Heart left ventricle (tissue), 13 donors: ENCODE results near the gene RIC8A.
A peak's percentile ranks its signal among the peaks of the same experiment; 100 is the strongest.

Experiments used
- CTCF ChIP-seq, 12 donors: fragments of 200-600 bp; sonication (generic) in 4 of 12; IDR thresholded peaks; one replicate each; pipeline versions ENCODE4 v1.5.0 to v1.8.0; 2018 to 2022; ENCODE audit warnings: antibody characterized with exemption in 12 of 12, mild to moderate bottlenecking in 5 of 12
- POLR2A ChIP-seq, 2 donors: fragments of 450-650 bp; IDR thresholded peaks; one replicate each; pipeline ENCODE4 v1.6.1; 2017; ENCODE audit warnings: antibody characterized with exemption in 2 of 2, mild to moderate bottlenecking in 2 of 2, moderate library complexity in 2 of 2
- donor health status: ischemic (EF 13 %, LVEDD 7.1; RV severe dilation, severe dysfunction).
- donor health status: DM: no; HTN: yes; CAD: no.
- donor health status: DM: no; HTN: no; CAD: no.
- donor health status: ischemic (EF 25% LVEDD 6.9; RV normal size, moderate dysfunction).
- donor health status: ischemic (EF 25% LVEDD 5.7; RV mildly dilated, moderate dysfunction).
- donor health status: ischemic (EF 35%, LVEDD 5.7; RV mildly dilated, moderate dysfunction).
- donor health status: nonischemic (EF 11% LVEDD 7.7; RV severe dilation, severe dysfunction).
- donor health status: DM: yes; HTN: yes; CAD: no.
- donor health status: PGD.
- donor health status: ischemic (EF 29% LVEDD 5.4; RV normal size, mild dysfunction).
- donor health status: nonischemic (EF 23%, LVEDD 6.1; RV moderate dilation, normal function).

- TF ChIP-seq POLR2A (IDR thresholded peaks at IDR 0.05): no peak
- peak; percentile 40 to 69 (median 56) for TF ChIP-seq CTCF (IDR thresholded peaks at IDR 0.05)
Measured at GRCh38 chr11:250740-251299, 43.3 kb downstream of the RIC8A start.
